IPS-15b (cell line): Measurements from ENCODE around the gene FLNB.
A peak's percentile ranks its signal among the peaks of the same experiment; 100 is the strongest.
"Not testable (repeated sequence)": the region's sequence is repeated elsewhere in the genome, so short reads cannot be mapped to it uniquely, and the experiment has no call there.

ENCODE experiments used
- H3K27me3 ChIP-seq: one replicate; pipeline ENCODE4 v1.6.1; 2013; ENCODE audit warnings: low read length; ENCODE audit not compliant: control insufficient read depth, insufficient read depth
- H3K36me3 ChIP-seq: one replicate; pipeline ENCODE4 v1.6.1; 2013; ENCODE audit warnings: low read length; ENCODE audit not compliant: control insufficient read depth, insufficient read depth
- H3K4me1 ChIP-seq: one replicate; pipeline ENCODE4 v1.6.1; 2013; ENCODE audit warnings: mild to moderate bottlenecking, low read length; ENCODE audit not compliant: control insufficient read depth, insufficient read depth
- H3K4me3 ChIP-seq: one replicate; pipeline ENCODE4 v1.5.1; 2013; ENCODE audit warnings: low read depth, low read length
- H3K9ac ChIP-seq: one replicate; pipeline ENCODE4 v1.6.1; 2013; ENCODE audit warnings: low read depth, mild to moderate bottlenecking, low read length
- H3K9me3 ChIP-seq: one replicate; pipeline ENCODE4 v1.6.1; 2013; ENCODE audit warnings: mild to moderate bottlenecking, low read length; ENCODE audit not compliant: control insufficient read depth, insufficient read depth

FLNB gene

DNA sequence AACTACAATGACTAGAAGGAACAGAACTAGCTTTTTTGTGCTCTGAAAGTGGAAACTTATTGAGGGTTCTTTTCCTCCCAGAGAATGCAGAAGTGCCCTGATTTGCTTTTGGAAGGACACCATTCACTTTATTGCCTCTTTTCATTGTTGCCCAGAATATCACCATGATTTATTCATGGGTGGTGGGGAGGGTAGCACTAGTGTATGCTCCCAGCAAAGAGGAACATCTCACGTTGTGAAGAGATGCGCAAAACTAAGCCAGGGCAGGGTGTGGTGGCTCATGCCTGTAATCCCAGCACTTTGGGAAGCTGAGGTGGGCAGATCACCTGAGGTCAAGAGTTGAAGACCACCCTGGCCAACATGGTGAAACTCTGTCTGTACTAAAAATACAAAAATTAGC, 31.4 kb downstream of the FLNB start:
- Histone ChIP-seq H3K9me3 (no peaks in the 10 kb centered on the region), H3K4me3 (no peak overlapping the region), H3K27me3 (no peaks in the 10 kb centered on the region), H3K9ac (no peak overlapping the region), H3K36me3 (no peaks in the 10 kb centered on the region), H3K4me1 (peaks cover 61% of the 10 kb centered on the region)

DNA sequence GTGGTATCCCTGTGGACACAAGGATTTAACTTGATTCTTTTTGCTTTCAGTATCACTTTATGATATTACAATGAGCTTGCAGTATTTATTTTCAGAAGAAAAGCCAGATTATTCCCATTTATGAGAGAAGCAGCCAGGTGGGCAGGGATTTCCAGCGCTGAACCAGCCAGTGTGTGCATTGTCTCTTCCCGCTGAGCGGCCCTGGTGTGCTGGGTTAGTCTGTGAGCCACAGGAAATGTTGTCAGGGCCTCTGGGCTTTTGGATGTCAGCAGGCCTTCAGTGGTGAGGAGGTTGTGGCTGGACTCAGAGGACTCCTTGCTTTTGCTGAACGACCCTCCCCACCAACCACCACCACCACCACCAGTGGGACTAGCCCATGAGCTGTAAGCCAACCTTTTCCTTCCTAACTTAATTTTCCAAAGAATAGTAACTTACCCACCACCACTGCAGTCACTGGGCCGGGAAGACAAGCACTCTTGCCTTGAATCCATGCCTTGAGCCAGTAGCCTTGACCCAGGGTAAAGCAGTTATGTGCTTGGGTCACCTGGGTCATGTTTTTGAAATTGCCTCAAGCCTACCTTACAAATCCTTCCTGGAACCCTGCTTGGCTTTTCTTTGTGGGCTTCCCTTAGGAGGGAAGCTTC, 33.1 kb downstream of the FLNB start:
- no peaks in the 10 kb centered on the region for H3K9me3 ChIP-seq
- H3K27me3 ChIP-seq: no peaks in the 10 kb centered on the region
- H3K4me3 ChIP-seq: no peak overlapping the region
- H3K4me1 ChIP-seq: peaks cover 50% of the 10 kb centered on the region
- no peaks in the 10 kb centered on the region for H3K36me3 ChIP-seq
- no peak overlapping the region for H3K9ac ChIP-seq

DNA sequence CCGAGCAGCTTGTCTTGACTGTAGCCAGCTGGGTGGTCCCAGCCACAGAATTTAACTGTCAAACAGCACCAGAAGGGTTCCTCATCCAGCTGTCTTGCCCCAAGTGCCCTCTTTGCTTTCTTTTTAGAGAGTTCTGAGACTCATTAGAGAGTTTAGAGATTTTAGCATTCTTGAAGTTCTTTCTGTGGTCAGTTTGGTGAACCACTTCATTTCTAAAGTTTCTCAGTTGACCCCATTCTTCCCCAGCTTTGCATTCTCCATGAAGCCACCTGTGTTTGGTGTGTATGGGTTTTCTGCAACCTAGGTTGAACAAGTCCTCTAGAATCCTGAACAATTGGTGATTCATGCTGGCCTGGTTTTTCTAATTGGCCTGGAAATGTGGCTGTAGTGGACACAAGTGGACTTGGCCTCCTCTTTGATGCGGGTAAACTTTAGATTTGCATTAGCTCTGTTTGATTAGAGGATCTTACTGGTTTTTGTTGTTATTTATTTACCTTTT, 33.7 kb downstream of the FLNB start:
- Histone ChIP-seq H3K4me1 (peaks cover 47% of the 10 kb centered on the region), H3K9me3 (no peaks in the 10 kb centered on the region), H3K36me3 (no peaks in the 10 kb centered on the region), H3K27me3 (no peaks in the 10 kb centered on the region), H3K4me3 (no peak overlapping the region), H3K9ac (no peak overlapping the region)

DNA sequence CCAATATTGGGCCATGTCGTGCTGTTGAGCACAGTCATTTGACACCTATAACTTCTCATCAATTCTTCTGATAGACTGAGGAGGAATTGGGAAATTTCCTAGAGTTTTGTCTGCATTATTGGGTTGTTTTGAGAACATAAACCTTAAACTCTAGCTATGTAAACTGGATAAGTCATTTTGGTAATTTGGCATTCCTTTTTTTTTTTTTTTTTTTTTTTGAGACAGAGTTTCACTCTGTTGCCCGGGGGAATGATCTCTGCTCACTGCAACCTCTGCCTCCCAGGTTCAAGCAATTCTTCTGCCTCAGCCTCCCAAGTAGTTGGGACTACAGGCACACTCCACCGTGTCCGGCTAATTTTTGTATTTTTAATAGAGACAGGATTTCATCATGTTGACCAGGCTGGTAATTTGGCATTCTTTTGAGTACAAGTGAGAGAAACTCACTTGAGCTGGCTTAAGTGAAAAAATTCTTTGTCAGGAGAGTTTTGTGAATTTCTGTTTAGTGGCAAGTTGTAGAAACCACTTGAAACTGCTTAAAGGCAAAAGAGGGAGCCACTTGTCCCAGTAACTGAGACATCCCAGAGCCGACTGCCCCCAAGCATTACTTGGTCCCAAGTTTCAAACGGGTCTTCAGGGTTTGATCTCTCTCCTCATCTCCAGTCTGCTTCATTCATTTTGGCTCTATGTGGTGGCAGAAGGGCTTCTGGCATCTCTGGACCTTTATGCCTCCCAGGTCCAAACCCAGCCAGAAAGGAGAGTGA, 34.9 kb downstream of the FLNB start:
- Histone ChIP-seq H3K9me3 (no peaks in the 10 kb centered on the region), H3K27me3 (no peaks in the 10 kb centered on the region), H3K9ac (peak overlapping the region; percentile 50), H3K4me3 (no peak overlapping the region), H3K4me1 (peaks cover 52% of the 10 kb centered on the region), H3K36me3 (no peaks in the 10 kb centered on the region)

DNA sequence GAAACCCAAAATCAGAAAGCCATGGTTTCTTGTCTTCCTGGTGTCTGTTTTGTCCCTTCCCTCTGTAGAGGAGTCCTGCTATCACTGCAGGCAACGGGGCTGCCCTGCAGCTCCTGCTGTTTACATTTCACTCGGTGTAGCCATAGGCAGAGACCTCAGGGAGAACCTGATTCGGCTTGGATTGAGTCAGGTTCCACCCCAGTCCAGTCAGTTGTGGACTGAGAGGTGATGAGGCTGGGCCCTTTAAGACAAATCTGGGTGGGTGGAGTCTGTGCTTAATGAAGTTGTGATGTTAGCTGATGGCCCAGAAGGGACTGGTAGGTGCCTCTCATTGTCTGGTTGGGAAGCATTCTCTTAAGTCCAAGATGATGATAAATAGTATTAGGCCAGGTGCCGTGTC, 35.7 kb downstream of the FLNB start:
- Histone ChIP-seq H3K4me3 (no peak overlapping the region), H3K4me1 (peaks cover 58% of the 10 kb centered on the region), H3K9me3 (no peaks in the 10 kb centered on the region), H3K36me3 (no peaks in the 10 kb centered on the region), H3K27me3 (no peaks in the 10 kb centered on the region), H3K9ac (peak overlapping the region; percentile 50)

DNA sequence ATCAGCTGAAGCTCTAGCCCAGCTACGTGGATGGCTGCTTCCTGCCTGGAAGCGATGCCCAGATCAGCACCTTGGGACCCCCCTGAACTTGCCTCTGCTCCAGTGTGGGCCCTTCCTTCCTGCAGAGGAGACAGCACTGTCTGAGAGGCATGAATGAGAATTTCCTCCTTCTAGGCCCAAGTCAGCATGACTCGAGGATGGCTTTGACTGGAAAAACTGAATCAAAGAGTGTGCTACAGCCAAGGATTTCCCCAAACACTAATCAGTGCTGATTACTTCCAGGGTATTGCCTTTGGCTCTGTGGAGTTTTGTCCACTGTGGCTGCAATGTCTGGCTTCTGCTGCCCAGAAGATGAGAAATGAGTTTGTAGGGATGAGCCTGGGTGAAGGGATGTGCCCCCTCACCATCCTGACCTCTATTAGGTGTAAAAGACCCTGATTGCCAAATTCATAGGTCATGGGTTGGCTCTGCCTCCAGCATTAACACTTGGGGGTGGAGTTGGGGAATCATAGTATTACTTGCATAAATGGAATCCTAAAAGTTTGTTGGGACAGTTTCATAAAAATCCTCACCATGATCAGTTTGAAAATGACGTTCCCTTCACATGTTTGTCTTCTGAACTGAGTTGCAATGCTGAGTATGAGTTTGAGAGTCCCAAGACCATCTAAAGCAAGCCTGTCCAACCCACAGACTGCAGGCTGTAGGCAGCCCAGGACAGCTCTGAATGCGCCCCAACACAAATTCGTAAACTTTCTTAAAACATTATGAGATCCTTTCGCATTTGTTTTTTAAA, 36.7 kb downstream of the FLNB start:
- H3K36me3 ChIP-seq: no peaks in the 10 kb centered on the region
- H3K9ac ChIP-seq: no peak overlapping the region
- H3K27me3 ChIP-seq: no peaks in the 10 kb centered on the region
- H3K9me3 ChIP-seq: no peaks in the 10 kb centered on the region
- H3K4me3 ChIP-seq: no peak overlapping the region
- H3K4me1 ChIP-seq: peaks cover 55% of the 10 kb centered on the region

DNA sequence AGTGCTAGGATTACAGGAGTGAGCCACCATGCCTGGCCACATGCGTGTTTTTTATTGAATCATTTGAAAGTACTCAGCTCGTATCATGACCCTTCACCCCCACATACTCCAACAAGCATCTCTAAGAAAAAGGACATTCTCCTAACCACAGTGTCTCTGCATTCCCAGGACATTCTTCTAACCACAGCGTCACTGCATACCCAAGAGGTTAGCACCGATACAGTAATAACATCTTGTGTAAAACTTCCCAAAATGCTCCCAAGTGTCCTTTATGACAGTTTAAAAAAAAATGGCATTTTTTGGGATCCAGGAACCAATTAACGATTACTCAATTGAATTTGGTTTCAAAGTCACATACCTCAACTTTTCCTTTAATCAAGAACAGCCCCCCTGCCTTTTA, 39.6 kb downstream of the FLNB start:
- no peak overlapping the region for H3K4me3 ChIP-seq
- no peak overlapping the region for H3K9ac ChIP-seq
- H3K36me3 ChIP-seq: no peaks in the 10 kb centered on the region
- no peaks in the 10 kb centered on the region for H3K27me3 ChIP-seq
- peaks cover 53% of the 10 kb centered on the region for H3K4me1 ChIP-seq
- no peaks in the 10 kb centered on the region for H3K9me3 ChIP-seq

DNA sequence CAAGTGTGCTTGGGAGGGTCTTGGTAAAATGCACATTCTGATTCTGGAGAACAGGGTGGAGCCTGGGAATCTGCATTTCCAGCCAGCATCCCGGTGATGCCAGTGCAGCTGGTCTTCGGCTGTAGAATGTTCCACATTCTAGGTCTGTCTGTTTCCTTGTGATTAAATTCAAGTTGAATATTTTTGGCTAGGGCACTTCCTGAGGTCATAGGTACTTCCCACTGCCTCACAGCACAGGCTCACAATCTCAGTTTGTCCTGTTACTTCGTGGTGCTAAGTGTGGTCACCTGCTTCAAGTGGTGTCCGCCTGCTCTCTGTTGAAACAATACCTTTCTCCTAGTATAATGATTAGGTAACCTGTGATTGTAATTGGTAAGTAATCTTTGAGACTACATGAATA, 40.1 kb downstream of the FLNB start:
- Histone ChIP-seq H3K9me3 (no peaks in the 10 kb centered on the region), H3K36me3 (no peaks in the 10 kb centered on the region), H3K9ac (no peak overlapping the region), H3K27me3 (no peaks in the 10 kb centered on the region), H3K4me1 (peaks cover 50% of the 10 kb centered on the region), H3K4me3 (no peak overlapping the region)

DNA sequence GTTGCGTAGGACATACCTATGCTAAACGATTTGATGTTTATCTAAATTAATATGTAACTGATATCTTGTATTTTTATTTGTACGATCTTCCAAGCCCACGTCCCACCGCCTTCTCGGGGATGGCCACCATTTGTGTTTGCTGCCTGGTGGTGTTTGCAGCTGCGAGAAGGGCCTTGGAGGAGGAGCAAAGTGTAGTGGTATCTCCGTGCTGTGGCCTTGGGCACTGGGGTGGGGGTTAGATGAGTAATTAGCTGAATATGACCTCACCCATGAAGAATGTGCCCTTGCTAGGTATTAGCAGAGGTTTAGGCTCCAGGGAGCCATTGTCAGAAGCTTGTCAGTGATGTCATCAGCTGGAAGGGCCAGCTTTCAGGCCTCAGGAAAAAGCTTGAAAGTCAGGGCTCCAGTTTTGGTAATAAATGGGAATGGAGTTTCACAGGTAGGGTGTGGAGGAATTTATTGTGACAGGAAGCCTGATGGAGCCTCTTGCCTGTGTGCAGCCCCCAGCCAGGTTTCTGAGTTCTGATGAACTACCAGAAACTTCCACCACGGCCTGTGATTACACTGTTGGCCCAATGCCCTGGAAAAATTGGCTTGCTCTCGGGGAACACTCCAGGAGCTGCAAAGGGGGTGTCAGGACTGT, 41.0 kb downstream of the FLNB start:
- Histone ChIP-seq H3K36me3 (no peaks in the 10 kb centered on the region), H3K27me3 (no peaks in the 10 kb centered on the region), H3K4me3 (no peak overlapping the region), H3K4me1 (peaks cover 43% of the 10 kb centered on the region), H3K9ac (peak overlapping the region; percentile 70), H3K9me3 (no peaks in the 10 kb centered on the region)

DNA sequence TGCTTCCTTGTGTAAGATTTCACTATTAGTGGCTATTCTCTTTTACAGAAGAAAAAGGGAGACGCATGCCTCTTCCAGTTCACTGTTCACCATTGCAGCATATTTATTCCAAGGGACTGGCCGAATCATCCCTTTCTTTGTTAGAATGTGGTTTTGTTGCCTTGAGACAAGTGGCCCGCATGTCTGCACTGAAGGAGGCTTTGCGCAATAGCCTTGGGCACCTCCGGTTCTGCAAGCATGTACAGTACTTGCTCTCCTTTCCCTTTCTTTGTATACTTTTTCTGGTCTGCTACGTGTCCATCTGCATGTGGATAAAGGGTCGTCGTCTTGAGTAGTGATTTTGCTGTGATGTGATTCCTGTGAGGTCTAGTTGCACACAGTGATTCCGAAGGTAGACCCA, 43.0 kb downstream of the FLNB start:
- H3K9ac ChIP-seq: peak overlapping the region; percentile 8
- no peaks in the 10 kb centered on the region for H3K36me3 ChIP-seq

DNA sequence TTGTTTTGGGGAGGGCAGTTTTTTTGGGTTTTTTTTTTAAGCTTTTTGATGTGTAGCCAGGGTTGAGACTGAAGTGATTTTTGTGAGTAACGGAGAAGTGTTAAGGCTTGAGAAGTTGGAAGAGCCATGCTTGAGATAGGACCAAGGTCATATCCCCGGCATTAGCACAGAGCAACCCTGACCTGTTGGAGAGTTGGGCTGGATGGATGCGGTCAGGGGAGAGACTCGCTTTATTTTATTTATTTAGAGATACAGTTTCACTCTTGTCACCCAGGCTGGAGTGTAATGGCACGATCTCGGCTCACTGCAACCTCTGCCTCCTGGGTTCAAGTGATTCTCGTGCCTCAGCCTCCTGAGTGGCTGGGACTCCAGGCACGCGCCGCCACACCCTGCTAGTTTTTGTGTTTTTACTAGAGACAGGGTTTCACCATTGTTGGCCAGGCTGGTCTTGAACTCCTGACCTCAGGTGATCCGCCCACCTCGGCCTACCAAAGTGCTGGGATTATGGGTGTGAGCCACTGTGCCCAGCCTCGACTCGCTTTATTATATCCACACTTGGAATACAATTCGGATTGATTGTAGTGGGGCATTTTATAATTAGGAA, 43.5 kb downstream of the FLNB start:
- not testable (repeated sequence) for H3K27me3 ChIP-seq, H3K9me3 ChIP-seq, H3K4me3 ChIP-seq, H3K36me3 ChIP-seq
- peaks cover 38% of the 10 kb centered on the region for H3K4me1 ChIP-seq
- H3K9ac ChIP-seq: peak overlapping the region; percentile 8

More for the DNA sequence above, 43.0 kb downstream of the FLNB start:
- no peak overlapping the region for H3K4me3 ChIP-seq
- no peaks in the 10 kb centered on the region for H3K27me3 ChIP-seq
- H3K9me3 ChIP-seq: no peaks in the 10 kb centered on the region
- peaks cover 38% of the 10 kb centered on the region for H3K4me1 ChIP-seq
